Hippocampal formation (tissue), 2 donors: ENCODE results near the gene CX3CR1.
"Not testable (repeated sequence)": the region's sequence is repeated elsewhere in the genome, so short reads cannot be mapped to it uniquely, and the experiment has no call there.

Experiments
- DNase-seq, 2 donors: peaks; one replicate each; lab custom pipeline; 2025; lab: John Stamatoyannopoulos, UW

The CX3CR1 gene

GRCh38 chr3:39267631-39268548 is 11.9 kb downstream of the CX3CR1 start:
- no peak for DNase-seq

DNA sequence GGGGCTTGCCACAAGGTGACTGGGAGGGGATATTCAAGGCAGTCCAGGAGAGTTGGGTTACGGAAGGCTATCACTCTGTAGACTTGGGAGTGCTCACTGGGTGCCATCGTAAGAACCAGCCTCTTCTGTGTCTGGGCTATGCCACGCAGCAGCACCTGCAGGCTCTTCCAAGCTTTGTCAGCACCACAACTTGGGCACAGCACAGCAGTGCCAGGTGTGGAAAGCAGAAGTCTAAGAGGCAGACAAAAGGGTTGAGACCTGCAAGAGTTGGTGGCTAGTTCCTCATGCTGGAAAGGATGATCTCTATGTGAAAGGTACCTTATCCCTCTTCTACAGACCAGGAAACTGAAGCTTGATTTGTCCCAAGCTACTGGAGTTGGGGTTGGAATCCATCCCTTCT is 15.8 kb downstream of the CX3CR1 start:
- DNase-seq = no peak

DNA sequence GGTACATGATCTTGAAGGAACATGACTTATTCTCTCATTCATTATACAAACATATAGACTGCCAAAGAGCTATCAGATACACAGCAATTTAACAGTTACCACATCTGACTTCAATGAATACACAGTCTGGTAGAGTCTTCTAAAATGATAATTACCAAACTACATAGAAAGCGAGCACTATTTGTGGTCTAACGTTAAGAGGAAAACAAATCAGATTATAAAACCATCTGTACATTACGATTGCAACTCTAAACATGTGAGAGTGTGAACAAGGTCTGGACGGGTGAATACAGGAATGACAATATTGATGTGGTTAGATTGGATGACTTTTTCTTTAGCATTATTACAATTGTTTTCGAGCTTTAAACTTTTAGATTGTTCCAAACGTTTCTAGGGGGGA is 16.3 kb downstream of the CX3CR1 start:
- no peak for DNase-seq

GRCh38 chr3:39262846-39263245 is 17.0 kb downstream of the CX3CR1 start:
- no peak for DNase-seq

DNA sequence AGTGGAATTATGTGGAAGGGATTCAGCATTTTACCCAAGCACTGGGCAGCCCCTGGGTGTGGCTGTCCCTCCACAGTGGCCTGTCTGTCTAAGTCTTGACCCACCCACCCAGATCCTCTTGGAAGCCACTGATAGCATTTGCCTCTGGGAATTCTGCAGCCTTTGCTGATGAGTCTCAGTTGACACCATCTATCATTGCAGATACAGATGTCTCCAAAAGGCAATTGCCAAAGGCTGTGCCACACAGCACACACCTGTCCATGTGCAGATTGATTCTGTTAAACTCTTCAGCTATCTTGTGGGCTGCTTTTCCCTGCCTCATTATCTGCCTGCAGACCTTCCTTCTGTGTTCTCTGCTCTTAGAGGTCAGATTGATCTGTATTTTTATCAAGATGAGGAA is 18.1 kb downstream of the CX3CR1 start:
- DNase-seq = no peak

DNA sequence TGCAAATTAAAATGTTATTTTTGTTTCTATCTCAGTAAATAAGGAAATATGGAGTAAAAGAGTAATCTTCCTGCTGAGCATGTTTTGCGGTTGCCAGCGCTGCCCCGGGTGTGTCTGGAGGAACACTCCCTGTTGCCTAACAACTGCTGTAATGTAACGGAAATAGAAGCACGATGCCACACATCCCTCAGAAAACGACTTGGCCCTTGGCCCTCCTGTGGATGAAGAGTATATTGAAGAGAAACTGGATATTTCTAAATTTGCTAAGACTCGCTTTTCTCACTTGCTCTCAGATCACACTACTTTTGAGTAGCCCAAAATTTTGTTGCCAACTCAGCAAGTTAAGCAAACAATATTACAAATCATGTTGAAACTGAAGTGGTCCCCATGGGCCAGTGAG is 18.9 kb downstream of the CX3CR1 start:
- peak in 1 of 2 donors; percentile 41 for DNase-seq

DNA sequence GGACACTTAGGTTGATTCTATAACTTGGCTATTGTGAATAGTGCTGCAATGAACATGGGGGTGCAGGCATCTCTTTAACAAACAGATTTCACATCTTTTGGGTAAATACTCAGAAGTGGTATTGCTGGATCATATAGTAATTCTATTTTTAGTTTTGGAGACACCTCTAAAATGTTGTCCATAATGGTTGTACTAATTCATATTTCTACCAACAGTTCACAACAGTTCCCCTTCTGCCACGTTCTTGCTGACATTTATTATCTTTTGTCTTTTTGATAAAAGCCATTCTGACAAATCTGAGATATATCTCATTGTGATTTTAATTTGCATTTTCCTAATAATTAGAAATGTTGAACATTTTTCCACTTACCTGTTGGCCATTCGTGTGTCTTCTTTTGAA is 19.5 kb downstream of the CX3CR1 start:
- DNase-seq = no peak

GRCh38 chr3:39255503-39256325 is 24.1 kb downstream of the CX3CR1 start:
- peak; percentile 24 to 27 for DNase-seq

GRCh38 chr3:39254806-39255449 is 24.9 kb downstream of the CX3CR1 start:
- DNase-seq = peak in 1 of 2 donors; percentile 19

- no peak for DNase-seq
Measured at GRCh38 chr3:39251576-39251975, 28.3 kb downstream of the CX3CR1 start.

- DNase-seq = peak in 1 of 2 donors; percentile 20
Measured at GRCh38 chr3:39250116-39250747, 29.6 kb downstream of the CX3CR1 start.

GRCh38 chr3:39249453-39250115 is 30.3 kb downstream of the CX3CR1 start:
- DNase-seq = no peak

GRCh38 chr3:39241561-39241960 is 38.3 kb downstream of the CX3CR1 start:
- no peak for DNase-seq

GRCh38 chr3:39237027-39237426 is 42.8 kb downstream of the CX3CR1 start:
- DNase-seq = no peak

GRCh38 chr3:39234651-39235050 is 45.2 kb downstream of the CX3CR1 start:
- DNase-seq = no peak

GRCh38 chr3:39232859-39233258 is 47.0 kb downstream of the CX3CR1 start:
- DNase-seq = no peak

DNA sequence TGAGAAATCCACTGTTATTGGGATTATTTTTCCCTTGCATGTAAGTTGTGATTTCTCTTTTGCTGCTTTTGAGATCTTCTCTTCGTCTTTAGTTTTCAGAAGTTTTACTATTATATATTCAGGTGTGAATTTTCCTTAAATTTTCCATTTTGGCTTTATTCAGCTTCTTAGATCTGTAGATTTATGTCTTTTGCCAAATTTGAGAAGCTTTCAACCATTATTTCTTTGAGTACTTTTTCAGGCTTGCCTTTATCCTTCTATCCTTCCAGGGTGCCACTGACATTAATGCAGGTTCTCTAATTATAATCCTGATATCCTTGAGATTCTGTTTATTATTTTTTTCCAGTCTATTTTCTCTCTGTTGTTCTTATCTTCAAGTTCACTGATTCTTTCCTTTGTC is 49.4 kb downstream of the CX3CR1 start:
- no peak for DNase-seq

GRCh38 chr3:39228496-39228895 is 51.3 kb downstream of the CX3CR1 start:
- DNase-seq = no peak

GRCh38 chr3:39227596-39227995 is 52.2 kb downstream of the CX3CR1 start:
- not testable (repeated sequence) for DNase-seq

GRCh38 chr3:39226106-39226741 is 53.6 kb downstream of the CX3CR1 start:
- no peak for DNase-seq

GRCh38 chr3:39224288-39224687 is 55.5 kb downstream of the CX3CR1 start:
- DNase-seq = no peak
